MV-4-11 (cell line): ENCODE results near the gene IMP3.
A peak's percentile ranks its signal among the peaks of the same experiment; 100 is the strongest.

ENCODE experiments used
- DNase-seq: peaks from one replicate; lab custom pipeline; 2025; lab: John Stamatoyannopoulos, UW

IMP3 gene

DNA sequence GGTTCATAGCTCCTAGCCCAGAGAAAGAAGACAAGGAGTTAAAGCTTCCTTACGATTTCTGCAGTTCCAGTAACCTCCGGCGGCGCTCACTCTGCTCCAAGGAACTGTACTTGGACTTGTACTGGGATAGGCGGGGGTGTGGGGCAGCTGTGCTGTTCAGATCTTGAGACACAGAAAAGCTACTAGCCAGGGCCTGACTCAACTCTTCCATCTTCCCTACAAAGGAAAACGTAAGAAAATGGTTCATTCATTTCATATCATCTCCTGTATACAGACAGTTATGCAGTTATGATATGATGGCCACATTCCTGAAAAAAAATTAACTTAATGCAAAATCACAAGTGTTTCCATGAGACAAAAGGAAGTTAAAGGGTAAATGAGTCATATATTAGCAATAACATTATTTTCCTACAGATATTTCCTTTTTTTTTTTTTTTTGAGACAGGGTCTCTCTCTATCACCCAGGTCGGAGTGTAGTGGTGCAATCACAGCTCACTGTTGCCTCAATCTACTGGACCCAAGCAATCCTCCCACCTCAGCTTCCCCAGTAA, 19.1 kb downstream of the IMP3 start:
- no peak for DNase-seq

DNA sequence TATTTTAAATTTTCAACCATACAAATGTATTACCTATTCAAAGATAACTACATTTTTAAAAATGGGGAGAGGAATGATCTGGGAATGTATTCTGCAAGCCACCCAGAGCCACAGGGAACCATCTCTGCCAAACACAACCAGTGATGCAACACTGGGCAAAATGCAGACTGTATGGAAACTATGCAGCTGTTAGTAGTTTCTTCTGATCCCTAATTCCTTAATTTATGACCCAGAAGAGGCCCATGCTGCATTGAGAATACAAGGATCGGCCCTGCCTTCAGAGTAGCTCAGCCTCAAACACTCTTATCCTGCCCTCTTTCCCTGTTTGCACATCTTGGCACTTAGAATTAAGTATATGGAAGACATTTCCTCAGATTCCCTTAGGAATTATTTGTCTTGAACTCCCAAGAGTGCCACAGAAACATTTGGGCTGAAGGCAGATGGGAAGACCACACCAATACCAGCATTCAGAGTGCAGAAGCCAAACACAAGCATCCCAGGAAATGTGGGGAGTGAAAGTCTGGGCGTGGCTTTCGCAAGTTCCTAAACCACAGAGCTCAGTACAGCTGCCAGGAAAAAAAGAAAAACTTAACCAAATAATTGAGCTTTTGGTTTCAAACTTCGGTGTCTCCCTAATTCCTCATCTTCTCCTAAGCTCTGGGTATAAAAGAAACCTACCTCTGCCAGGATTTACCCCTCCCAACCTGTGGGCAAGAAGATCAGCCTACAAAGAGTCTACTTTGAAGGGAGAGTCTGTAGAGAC, 19.8 kb downstream of the IMP3 start:
- peak; percentile 18 for DNase-seq

GRCh38 chr15:75616766-75617165, 23.3 kb downstream of the IMP3 start:
- DNase-seq, result no peak

DNA sequence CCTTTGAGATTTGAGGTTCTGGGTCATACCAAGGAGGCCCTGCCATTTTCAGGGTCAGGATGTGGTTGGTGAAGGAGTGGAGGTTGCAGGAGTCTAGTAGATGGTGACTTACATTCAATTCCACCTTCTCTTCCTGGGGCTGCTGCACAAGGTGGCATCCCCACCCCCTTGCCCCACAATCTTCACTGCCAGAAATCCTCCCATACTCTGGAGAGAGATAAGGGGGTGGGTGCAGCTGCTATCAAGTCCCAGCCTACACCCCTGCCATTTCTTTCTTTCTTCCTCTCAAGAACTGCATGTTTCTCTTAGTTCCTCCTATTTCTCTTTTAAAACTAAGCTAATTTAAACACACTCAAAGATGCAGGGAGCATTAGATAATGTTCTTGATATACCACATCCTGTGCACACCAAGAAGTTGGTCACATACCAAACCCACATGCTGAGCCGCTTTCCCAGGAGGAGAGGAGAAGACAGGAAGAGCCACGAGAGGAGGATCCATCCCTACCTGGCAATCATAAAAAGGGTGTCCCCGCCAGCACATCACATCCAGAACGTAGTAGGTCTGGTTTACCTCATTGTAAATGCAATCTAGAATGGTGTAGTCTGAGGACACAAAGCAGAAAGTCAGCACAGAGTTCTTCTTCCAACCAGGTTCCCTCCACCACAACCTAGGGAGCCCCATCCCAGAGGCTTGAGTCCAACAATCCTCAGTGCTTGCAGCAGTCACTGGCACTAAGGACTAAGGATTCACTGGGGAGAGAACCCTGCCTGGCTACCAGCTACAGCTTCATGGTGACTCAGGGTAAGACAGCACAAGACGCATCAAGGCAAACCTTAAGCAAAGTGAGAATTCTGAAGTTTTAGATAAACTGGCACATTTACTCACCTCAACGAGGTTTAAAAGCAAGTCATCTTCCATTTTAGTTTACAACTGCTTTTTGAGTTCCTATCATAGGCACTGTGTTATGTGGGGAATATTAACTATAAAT, 33.0 kb downstream of the IMP3 start:
- peak; percentile 68 for DNase-seq

- no peak for DNase-seq
Observed at GRCh38 chr15:75606026-75606425, 34.0 kb downstream of the IMP3 start.

GRCh38 chr15:75599401-75599800, 40.6 kb downstream of the IMP3 start:
- no peak for DNase-seq

GRCh38 chr15:75598361-75598760, 41.7 kb downstream of the IMP3 start:
- DNase-seq, result no peak

GRCh38 chr15:75597667-75598341, 42.2 kb downstream of the IMP3 start:
- peak; percentile 12 for DNase-seq

DNA sequence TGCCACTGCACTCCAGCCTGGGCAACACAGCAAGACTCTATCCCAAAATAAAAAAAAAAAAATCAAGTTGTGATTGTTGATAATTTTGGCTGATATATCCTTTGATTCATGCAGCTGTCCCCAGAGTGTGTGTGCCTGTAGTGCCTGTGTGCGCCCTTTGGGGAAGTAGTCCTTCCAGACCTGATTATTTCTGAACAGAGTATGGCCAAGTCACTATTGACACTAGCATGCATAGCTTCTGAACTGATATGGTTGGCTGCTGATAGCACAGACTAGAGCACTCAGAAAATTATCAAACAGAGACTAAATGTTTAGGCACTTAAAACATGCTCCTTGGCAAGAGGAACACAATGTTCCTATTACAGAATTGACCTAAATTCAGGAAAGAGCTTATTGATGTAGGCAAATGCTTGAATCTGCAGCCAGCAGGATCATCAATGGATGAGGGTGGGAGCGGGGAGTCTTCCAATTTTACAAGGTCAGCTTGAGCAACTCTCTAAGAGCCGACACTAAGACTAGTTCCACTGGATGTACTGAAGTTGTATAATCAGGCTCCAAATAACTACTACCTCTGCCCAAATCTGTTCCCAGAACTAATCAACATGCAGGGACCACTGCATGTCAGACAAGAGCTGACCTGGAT, 43.2 kb downstream of the IMP3 start:
- DNase-seq, result no peak

DNA sequence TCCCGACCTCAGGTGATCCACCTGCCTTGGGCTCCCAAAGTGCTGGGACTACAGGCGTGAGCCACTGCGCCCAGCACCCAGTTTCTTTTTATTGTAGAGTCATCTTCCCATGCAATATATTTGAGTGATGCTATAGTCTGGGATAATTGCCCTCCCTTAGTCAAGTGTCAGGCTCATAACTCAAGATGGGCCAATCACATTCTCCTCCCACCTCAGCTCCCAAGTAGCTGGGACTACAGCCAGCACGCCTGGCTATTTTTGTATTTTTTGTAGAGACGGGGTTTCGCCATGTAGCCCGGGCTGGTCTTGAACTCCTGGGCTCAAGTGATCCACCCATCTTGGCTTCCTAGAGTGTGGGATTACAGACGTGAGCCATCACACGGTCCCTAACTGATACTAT, 45.7 kb downstream of the IMP3 start:
- no peak for DNase-seq

DNA sequence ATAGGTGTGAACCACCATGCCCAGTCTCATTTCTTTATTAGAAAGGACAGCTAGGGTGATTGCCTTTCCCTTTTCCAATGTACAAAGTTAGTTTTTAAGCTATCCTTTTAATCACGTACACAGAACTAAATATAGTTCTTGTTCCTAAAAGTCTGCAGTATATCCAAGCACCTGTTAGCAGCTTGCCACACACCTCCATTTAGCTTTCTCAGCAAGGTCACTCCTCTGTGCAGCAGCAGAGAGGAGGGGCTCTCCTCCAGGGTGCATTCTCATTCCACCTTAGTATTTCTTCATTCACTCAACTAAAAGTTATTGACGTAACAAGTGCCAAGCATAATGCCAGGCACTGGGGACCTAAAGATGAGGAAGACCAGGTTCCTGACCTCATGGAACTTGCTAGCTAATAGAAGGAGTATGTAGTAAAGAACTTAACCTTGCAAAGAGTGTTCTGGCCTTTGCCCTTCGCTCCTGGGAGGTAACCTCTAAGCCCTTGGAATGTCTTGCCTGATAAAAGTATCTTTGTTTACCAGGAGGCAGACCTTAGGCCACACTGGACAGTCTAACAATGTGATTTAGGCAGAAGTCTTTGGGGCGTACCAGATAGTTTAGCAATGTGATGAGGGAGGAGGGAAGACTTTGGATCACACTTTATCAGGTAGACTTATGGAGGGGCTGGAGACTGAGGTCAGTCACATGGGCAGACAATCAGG, 48.2 kb downstream of the IMP3 start:
- DNase-seq, result no peak

- DNase-seq, result no peak
Observed at GRCh38 chr15:75590239-75590638, 49.8 kb downstream of the IMP3 start.
